H9 (cell line): ENCODE data around the gene DMD. TPM values are rescaled to one million over a fixed set of nuclear protein-coding genes. Genes with fewer than 3 reads are reported as not detected.

Experiments
- DNase-seq: peaks from one replicate; pipeline ENCODE4 v3.0.0-alpha.2; 2017
- H2AFZ ChIP-seq: one replicate; pipeline ENCODE4 v1.6.1; 2013; ENCODE audit warnings: mild to moderate bottlenecking, low read length, control low read depth, moderate library complexity
- H2AK5ac ChIP-seq: 2 replicates; pipeline ENCODE4 v1.6.1; 2013; ENCODE audit warnings: low read length, control low read depth, mixed read lengths; ENCODE audit not compliant: insufficient read length
- H2BK120ac ChIP-seq: one replicate; pipeline ENCODE4 v1.6.1; 2013; ENCODE audit warnings: low read depth, mild to moderate bottlenecking, low read length, control low read depth, inconsistent platforms; ENCODE audit not compliant: poor library complexity, severe bottlenecking
- H2BK12ac ChIP-seq: 2 replicates; pipeline ENCODE4 v1.6.1; 2013; ENCODE audit warnings: low read length, control low read depth, mixed read lengths, low read depth; ENCODE audit not compliant: insufficient read length
- H2BK15ac ChIP-seq: 2 replicates; pipeline ENCODE4 v1.6.1; 2013; ENCODE audit warnings: low read depth, low read length, control low read depth
- H2BK20ac ChIP-seq: one replicate; pipeline ENCODE4 v1.6.1; 2013; ENCODE audit warnings: low read depth, mild to moderate bottlenecking, low read length, control low read depth, inconsistent platforms; ENCODE audit not compliant: poor library complexity, severe bottlenecking
- H2BK5ac ChIP-seq: 2 replicates; pipeline ENCODE4 v1.6.1; 2013; ENCODE audit warnings: low read length, control low read depth, mixed read lengths; ENCODE audit not compliant: insufficient read length
- H3K14ac ChIP-seq: 2 replicates; pipeline ENCODE4 v1.6.1; 2013; ENCODE audit warnings: low read length, control low read depth; ENCODE audit not compliant: insufficient read depth
- H3K18ac ChIP-seq: 2 replicates; pipeline ENCODE4 v1.6.1; 2013; ENCODE audit warnings: low read depth, mild to moderate bottlenecking, mixed read lengths, low read length, control low read depth; ENCODE audit not compliant: insufficient read length
- H3K23ac ChIP-seq: 2 replicates; pipeline ENCODE4 v1.6.1; 2013; ENCODE audit warnings: low read length, control low read depth, mixed read lengths, low read depth; ENCODE audit not compliant: insufficient read length
- H3K23me2 ChIP-seq: 2 replicates; pipeline ENCODE4 v1.6.1; 2013; ENCODE audit warnings: low read depth, mild to moderate bottlenecking, mixed read lengths, low read length, control low read depth; ENCODE audit not compliant: insufficient read length, poor library complexity, severe bottlenecking
- H3K27ac ChIP-seq: 2 replicates; pipeline ENCODE4 v1.5.1; 2013; ENCODE audit warnings: low read length, control low read depth, mixed read lengths, low read depth; ENCODE audit not compliant: insufficient read length
- H3K27me3 ChIP-seq: 2 replicates; pipeline ENCODE4 v1.6.1; 2013; ENCODE audit warnings: low read length, control low read depth, inconsistent platforms; ENCODE audit not compliant: insufficient read depth
- H3K4ac ChIP-seq: 2 replicates; pipeline ENCODE4 v1.6.1; 2013; ENCODE audit warnings: low read depth, mild to moderate bottlenecking, control low read depth, inconsistent platforms, low read length, moderate library complexity
- H3K4me1 ChIP-seq: 2 replicates; pipeline ENCODE4 v1.6.1; 2013; ENCODE audit warnings: low read length, control low read depth, inconsistent platforms; ENCODE audit not compliant: insufficient read depth
- H3K4me2 ChIP-seq: 2 replicates; pipeline ENCODE4 v1.6.1; 2013; ENCODE audit warnings: low read length, control low read depth, mixed read lengths; ENCODE audit not compliant: insufficient read length, insufficient read depth
- H3K56ac ChIP-seq: 2 replicates; pipeline ENCODE4 v1.6.1; 2013; ENCODE audit warnings: low read depth, mild to moderate bottlenecking, mixed read lengths, low read length, control low read depth; ENCODE audit not compliant: insufficient read length
- H3K79me1 ChIP-seq: 2 replicates; pipeline ENCODE4 v1.6.1; 2013; ENCODE audit warnings: low read depth, mild to moderate bottlenecking, moderate library complexity, low read length, control low read depth, inconsistent platforms; ENCODE audit not compliant: insufficient read depth, poor library complexity, severe bottlenecking
- H3K79me2 ChIP-seq: 2 replicates; pipeline ENCODE4 v1.6.1; 2013; ENCODE audit warnings: low read length, control low read depth, inconsistent platforms; ENCODE audit not compliant: insufficient read depth
- H3K9ac ChIP-seq: 2 replicates; pipeline ENCODE4 v1.6.1; 2013; ENCODE audit warnings: low read length, control low read depth, mixed read lengths; ENCODE audit not compliant: insufficient read length; ENCODE audit errors: extremely low read depth
- H3K9me3 ChIP-seq: one replicate; pipeline ENCODE4 v1.6.1; 2013; ENCODE audit warnings: low read depth, low read length, inconsistent platforms; ENCODE audit not compliant: control insufficient read depth
- H3T11ph ChIP-seq: one replicate; pipeline ENCODE4 v1.6.1; 2013; ENCODE audit warnings: mild to moderate bottlenecking, low read length, control low read depth, inconsistent platforms
- H4K20me1 ChIP-seq: one replicate; pipeline ENCODE4 v1.6.1; 2013; ENCODE audit not compliant: control insufficient read depth, insufficient read length, insufficient read depth
- H4K5ac ChIP-seq: 2 replicates; pipeline ENCODE4 v1.6.1; 2013; ENCODE audit warnings: low read depth, mild to moderate bottlenecking, mixed read lengths, low read length, control low read depth; ENCODE audit not compliant: insufficient read length
- H4K8ac ChIP-seq: replicated peaks from 2 replicates; pipeline ENCODE4 v1.6.1; 2013; ENCODE audit warnings: low read length, control low read depth, mixed read lengths, low read depth; ENCODE audit not compliant: insufficient read length
- H4K91ac ChIP-seq: 2 replicates; pipeline ENCODE4 v1.6.1; 2013; ENCODE audit warnings: low read depth, mild to moderate bottlenecking, moderate library complexity, mixed read lengths, low read length, control low read depth; ENCODE audit not compliant: insufficient read length
- H3K27ac Mint-ChIP-seq, 3 experiments: 2 replicates in 2 of 3; 3 replicates in 1 of 3; pipeline ENCODE4 v1.8.0; 2020 to 2021; ENCODE audit warnings: mixed read lengths in 3 of 3, mild to moderate bottlenecking in 1 of 3, moderate library complexity in 1 of 3
- H3K27me3 Mint-ChIP-seq: 2 replicates; pipeline ENCODE4 v1.8.0; 2021; ENCODE audit warnings: low read depth, mild to moderate bottlenecking, moderate library complexity, mixed read lengths
- H3K36me3 Mint-ChIP-seq, 3 experiments: 2 replicates in 2 of 3; 3 replicates in 1 of 3; pipeline ENCODE4 v1.8.0; 2020 to 2021; ENCODE audit warnings: low read depth in 3 of 3, mixed read lengths in 3 of 3; ENCODE audit not compliant: insufficient read depth in 1 of 3
- H3K4me1 Mint-ChIP-seq, 2 experiments: 2 replicates each; pipeline ENCODE4 v1.8.0; 2020; ENCODE audit warnings: mixed read lengths in 2 of 2
- H3K4me3 Mint-ChIP-seq, 2 experiments: 2 replicates in 1 of 2; 3 replicates in 1 of 2; pipeline ENCODE4 v1.8.0; 2020 to 2021; ENCODE audit warnings: mild to moderate bottlenecking in 2 of 2, mixed read lengths in 2 of 2, moderate library complexity in 1 of 2
- H3K9me3 Mint-ChIP-seq, 2 experiments: 2 replicates in 1 of 2; 3 replicates in 1 of 2; pipeline ENCODE4 v1.8.0; 2020; ENCODE audit warnings: mild to moderate bottlenecking in 2 of 2, mixed read lengths in 2 of 2, moderate library complexity in 1 of 2
- CTCF ChIP-seq: fragments of 200-600 bp; sonication (generic); conservative IDR thresholded peaks from 3 replicates; pipeline ENCODE4 v1.8.0; 2021; ENCODE audit warnings: antibody characterized with exemption, mild to moderate bottlenecking
- WGBS: extraction: QIAGEN DNeasy Blood & Tissue Kit; methylation state at CpG from one replicate; pipeline ENCODE4 v1.1.7; 2013; ENCODE audit warnings: missing lambda C conversion rate, low lambda C conversion rate, mixed read lengths; ENCODE audit not compliant: insufficient read length; ENCODE audit errors: extremely low coverage; 5-methylcytosine and 5-hydroxymethylcytosine counted together
- total RNA-seq: library from RNA; stranded (reverse); gene quantifications from 2 replicates; pipeline ENCODE4 v1.2.1, GENCODE V29; 2021

Gene DMD
- total RNA-seq, 1 experiment from 2014 or later = 3.8 TPM

DNA sequence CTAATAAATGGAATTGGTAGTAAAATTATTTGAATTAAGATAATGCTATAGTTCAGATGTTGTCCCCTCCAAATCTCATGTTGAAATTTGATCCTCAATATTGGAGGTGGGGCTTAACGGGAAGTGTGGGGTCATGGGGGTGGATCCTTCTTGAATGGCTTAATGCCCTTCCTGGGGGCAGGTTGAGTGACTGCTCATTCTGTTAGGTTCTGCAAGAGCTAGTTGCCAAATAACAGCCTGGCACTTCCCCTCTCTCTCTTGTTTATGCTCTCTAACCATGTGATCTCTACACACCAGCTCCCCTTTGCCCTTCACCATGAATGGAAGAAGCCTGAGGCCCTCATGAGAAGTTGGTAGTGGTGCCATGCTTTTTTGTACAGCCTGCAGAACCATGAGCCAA lies 1414.7 kb downstream of the DMD start:
- H3K27ac Mint-ChIP-seq = no peak overlapping the region
- no peaks in the 10 kb centered on the region for H3K79me1 ChIP-seq
- no CpG with 5 or more reads among the region's 1 CpG for WGBS

More for the DNA sequence above, 1414.7 kb downstream of the DMD start:
- Histone ChIP-seq H4K5ac (no peak overlapping the region), H3K4ac (no peak overlapping the region), H3K4me1 (no peaks in the 10 kb centered on the region), H3K27ac (no peak overlapping the region), H2BK120ac (no peak overlapping the region), H4K91ac (no peak overlapping the region), H3K23ac (no peak overlapping the region), H2BK20ac (no peak overlapping the region), H3K9ac (no peak overlapping the region), H3T11ph (no peak overlapping the region), H3K14ac (no peak overlapping the region), H3K9me3 (no peaks in the 10 kb centered on the region), H3K56ac (no peak overlapping the region), H2BK12ac (no peak overlapping the region), H4K8ac (no peak overlapping the region), H2BK5ac (no peak overlapping the region), H4K20me1 (no peaks in the 10 kb centered on the region), H3K79me2 (no peaks in the 10 kb centered on the region), H3K18ac (no peak overlapping the region), H2AK5ac (no peak overlapping the region), H2BK15ac (no peak overlapping the region), H2AFZ (no peak overlapping the region), H3K27me3 (no peaks in the 10 kb centered on the region), H3K23me2 (no peaks in the 10 kb centered on the region), H3K4me2 (no peak overlapping the region)
- Mint-ChIP-seq H3K36me3 (peaks cover 0 to 4% (median 3%) of the 10 kb centered on the region in 3 experiments; a peak in 3 of 7 replicates), H3K4me1 (peaks cover 0 to 5% of the 10 kb centered on the region in 2 experiments; a peak in 1 of 4 replicates), H3K9me3 (peaks cover 63 to 66% of the 10 kb centered on the region in 2 experiments), H3K4me3 (no peak overlapping the region), H3K27me3 (no peaks in the 10 kb centered on the region; the same call in 1 of the 2 replicates)
- no peak for DNase-seq
- no peak for TF ChIP-seq CTCF
